IMR-90 (cell line): ENCODE data around the gene FCSK.

Experiments used
- CHD1 ChIP-seq: IDR thresholded peaks from 2 replicates; pipeline ENCODE4 v1.6.1; 2012; ENCODE audit warnings: low read depth, low read length, improper control_type of control experiment
- MXI1 ChIP-seq: IDR thresholded peaks from 2 replicates; pipeline ENCODE4 v1.6.1; 2012; ENCODE audit warnings: low read depth, mild to moderate bottlenecking, low read length, moderate library complexity, borderline replicate concordance
- POLR2A ChIP-seq: IDR thresholded peaks from 2 replicates; pipeline ENCODE4 v1.6.1; 2012; ENCODE audit warnings: mild to moderate bottlenecking, low read depth, low read length
- RAD21 ChIP-seq: IDR thresholded peaks from 2 replicates; pipeline ENCODE4 v1.6.1; 2012; ENCODE audit warnings: low read length, improper control_type of control experiment
- RFX5 ChIP-seq: IDR thresholded peaks from 2 replicates; pipeline ENCODE4 v1.8.0; 2012; ENCODE audit warnings: low read depth, mild to moderate bottlenecking, low read length, moderate library complexity
- TF ChIP-seq, protein P1 (sequence below): conservative IDR thresholded peaks from 2 replicates; pipeline ENCODE4 v1.5.1; 2012; ENCODE audit warnings: mild to moderate bottlenecking, low read depth, low read length, improper control_type of control experiment
- TF ChIP-seq, protein P2 (sequence below): fragments of 150-350 bp; IDR thresholded peaks from 2 replicates; pipeline ENCODE4 v1.6.1; 2017; ENCODE audit warnings: mild to moderate bottlenecking, antibody characterized with exemption, low read length, low read depth

GRCh38 chr16:70474320-70475053 lies 20.1 kb downstream of the FCSK start:
- TF ChIP-seq POLR2A, result no peak
- TF ChIP-seq, protein P1, sequence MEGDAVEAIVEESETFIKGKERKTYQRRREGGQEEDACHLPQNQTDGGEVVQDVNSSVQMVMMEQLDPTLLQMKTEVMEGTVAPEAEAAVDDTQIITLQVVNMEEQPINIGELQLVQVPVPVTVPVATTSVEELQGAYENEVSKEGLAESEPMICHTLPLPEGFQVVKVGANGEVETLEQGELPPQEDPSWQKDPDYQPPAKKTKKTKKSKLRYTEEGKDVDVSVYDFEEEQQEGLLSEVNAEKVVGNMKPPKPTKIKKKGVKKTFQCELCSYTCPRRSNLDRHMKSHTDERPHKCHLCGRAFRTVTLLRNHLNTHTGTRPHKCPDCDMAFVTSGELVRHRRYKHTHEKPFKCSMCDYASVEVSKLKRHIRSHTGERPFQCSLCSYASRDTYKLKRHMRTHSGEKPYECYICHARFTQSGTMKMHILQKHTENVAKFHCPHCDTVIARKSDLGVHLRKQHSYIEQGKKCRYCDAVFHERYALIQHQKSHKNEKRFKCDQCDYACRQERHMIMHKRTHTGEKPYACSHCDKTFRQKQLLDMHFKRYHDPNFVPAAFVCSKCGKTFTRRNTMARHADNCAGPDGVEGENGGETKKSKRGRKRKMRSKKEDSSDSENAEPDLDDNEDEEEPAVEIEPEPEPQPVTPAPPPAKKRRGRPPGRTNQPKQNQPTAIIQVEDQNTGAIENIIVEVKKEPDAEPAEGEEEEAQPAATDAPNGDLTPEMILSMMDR, result no peak
- no peak for TF ChIP-seq RAD21
- TF ChIP-seq MXI1, result no peak
- TF ChIP-seq CHD1, result no peak
- TF ChIP-seq, protein P2, sequence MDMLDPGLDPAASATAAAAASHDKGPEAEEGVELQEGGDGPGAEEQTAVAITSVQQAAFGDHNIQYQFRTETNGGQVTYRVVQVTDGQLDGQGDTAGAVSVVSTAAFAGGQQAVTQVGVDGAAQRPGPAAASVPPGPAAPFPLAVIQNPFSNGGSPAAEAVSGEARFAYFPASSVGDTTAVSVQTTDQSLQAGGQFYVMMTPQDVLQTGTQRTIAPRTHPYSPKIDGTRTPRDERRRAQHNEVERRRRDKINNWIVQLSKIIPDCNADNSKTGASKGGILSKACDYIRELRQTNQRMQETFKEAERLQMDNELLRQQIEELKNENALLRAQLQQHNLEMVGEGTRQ, result no peak
- no peak for TF ChIP-seq RFX5
